Progenitor cell of endocrine pancreas (in vitro differentiated cells): ENCODE results near the gene EML6. TPM values are rescaled to one million over a fixed set of nuclear protein-coding genes. Genes with fewer than 3 reads are reported as not detected.

Experiments
- DNase-seq: peaks from one replicate; pipeline ENCODE4 v3.0.0; 2021; ENCODE audit warnings: low spot score; ENCODE audit not compliant: unreplicated experiment
- H3K27ac Mint-ChIP-seq: 2 replicates; pipeline ENCODE4 v1.8.0; 2021; ENCODE audit warnings: mild to moderate bottlenecking, moderate library complexity, mixed read lengths
- H3K27me3 Mint-ChIP-seq: 2 replicates; pipeline ENCODE4 v1.8.0; 2021; ENCODE audit warnings: mixed read lengths
- H3K36me3 Mint-ChIP-seq: 2 replicates; pipeline ENCODE4 v1.8.0; 2022; ENCODE audit warnings: mixed read lengths; ENCODE audit not compliant: insufficient read depth
- H3K4me1 Mint-ChIP-seq: 2 replicates; pipeline ENCODE4 v1.8.0; 2021; ENCODE audit warnings: low read depth, mixed read lengths
- H3K4me3 Mint-ChIP-seq: 2 replicates; pipeline ENCODE4 v1.8.0; 2021; ENCODE audit warnings: low read depth, mild to moderate bottlenecking, moderate library complexity, mixed read lengths
- H3K9me3 Mint-ChIP-seq: 2 replicates; pipeline ENCODE4 v1.8.0; 2021; ENCODE audit warnings: low read depth, mixed read lengths
- total RNA-seq: library from RNA; stranded (reverse); gene quantifications from 2 replicates; pipeline ENCODE4 v1.2.1, GENCODE V29; 2021
- TF ChIP-seq, protein P1 (sequence below): fragments of 200-600 bp; sonication (generic); IDR thresholded peaks from one replicate; pipeline ENCODE4 v1.5.0; 2021; ENCODE audit warnings: antibody characterized with exemption, mild to moderate bottlenecking; ENCODE audit not compliant: unreplicated experiment

Gene EML6
- total RNA-seq, 1 donor from 2014 or later = 2.6 TPM

DNA sequence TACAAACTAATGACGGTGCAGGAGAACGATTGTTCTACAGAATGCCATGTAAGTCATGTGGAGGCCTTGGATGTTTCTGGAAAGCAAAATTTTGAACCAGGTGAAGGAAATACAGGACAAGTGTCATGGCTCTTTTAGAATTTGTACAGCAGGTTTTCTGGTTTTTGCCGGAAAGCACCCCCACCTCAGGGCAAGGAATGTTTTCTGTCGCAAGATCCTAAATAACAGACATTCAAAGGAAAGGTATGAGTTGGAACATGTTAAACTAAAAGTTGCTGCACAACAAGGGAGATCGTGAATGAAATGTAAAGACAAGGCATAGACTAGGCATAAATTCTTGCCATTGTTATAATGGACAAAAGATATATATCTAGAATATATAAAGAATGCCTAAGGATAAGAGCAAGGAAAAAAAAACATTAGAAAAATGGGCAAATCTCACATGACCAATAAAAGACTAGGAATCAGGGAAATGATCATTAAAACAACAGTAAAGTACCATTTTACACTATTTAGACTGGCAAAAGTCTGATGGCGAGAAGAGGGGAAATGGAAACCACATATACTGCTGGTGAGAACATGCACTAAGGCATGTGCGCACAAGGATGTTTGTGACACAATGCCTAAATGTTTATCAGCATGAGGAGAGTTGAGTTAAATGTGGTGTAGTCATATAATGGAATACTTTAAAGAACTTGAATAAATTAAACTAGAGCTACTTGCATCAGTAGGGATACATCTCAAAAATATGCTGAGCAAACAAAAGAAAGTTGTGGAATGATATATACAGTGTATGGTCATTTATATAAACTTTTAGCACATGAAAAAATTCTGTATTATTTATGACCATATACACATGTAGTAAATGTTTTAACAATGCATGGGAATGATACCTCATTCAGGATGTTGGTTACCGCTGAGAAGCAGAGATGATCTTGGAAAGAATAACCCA is 127.0 kb downstream of the EML6 start:
- H3K27ac Mint-ChIP-seq = no peak overlapping the region
- TF ChIP-seq, protein P1, sequence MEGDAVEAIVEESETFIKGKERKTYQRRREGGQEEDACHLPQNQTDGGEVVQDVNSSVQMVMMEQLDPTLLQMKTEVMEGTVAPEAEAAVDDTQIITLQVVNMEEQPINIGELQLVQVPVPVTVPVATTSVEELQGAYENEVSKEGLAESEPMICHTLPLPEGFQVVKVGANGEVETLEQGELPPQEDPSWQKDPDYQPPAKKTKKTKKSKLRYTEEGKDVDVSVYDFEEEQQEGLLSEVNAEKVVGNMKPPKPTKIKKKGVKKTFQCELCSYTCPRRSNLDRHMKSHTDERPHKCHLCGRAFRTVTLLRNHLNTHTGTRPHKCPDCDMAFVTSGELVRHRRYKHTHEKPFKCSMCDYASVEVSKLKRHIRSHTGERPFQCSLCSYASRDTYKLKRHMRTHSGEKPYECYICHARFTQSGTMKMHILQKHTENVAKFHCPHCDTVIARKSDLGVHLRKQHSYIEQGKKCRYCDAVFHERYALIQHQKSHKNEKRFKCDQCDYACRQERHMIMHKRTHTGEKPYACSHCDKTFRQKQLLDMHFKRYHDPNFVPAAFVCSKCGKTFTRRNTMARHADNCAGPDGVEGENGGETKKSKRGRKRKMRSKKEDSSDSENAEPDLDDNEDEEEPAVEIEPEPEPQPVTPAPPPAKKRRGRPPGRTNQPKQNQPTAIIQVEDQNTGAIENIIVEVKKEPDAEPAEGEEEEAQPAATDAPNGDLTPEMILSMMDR = no peak
- H3K4me3 Mint-ChIP-seq = no peak overlapping the region
- no peaks in the 10 kb centered on the region for H3K36me3 Mint-ChIP-seq
- H3K4me1 Mint-ChIP-seq = no peaks in the 10 kb centered on the region
- no peaks in the 10 kb centered on the region for H3K27me3 Mint-ChIP-seq
- no peaks in the 10 kb centered on the region for H3K9me3 Mint-ChIP-seq
- no peak for DNase-seq

DNA sequence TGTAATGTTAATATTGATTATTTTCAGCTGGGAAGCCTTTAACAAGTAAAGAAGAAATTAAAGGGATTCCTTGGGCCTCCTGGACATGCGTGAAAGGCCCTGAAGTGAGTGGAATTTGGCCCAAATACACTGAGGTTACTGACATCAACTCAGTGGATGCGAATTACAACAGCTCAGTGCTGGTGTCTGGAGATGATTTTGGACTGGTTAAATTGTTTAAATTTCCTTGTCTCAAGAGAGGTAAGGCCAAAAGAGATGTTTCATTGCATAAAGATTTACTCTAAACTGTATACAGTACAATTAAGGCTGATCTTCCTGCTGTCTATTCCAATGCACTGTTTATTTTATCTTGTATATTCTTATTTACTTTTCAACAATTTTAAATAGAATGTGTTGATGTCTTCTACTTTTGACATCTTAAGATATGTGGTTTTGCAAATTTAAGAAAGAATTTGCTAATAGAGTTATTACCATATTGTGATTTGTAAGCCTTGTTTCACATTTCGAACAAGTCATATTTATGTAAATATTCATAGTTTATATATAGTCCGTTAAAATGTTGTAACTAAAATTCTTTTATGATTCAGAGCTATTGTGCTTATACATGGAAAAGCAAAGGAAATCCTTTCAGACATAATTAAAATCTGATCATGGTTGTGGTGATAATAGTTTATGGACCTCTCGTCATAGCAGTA is 130.3 kb downstream of the EML6 start:
- Mint-ChIP-seq H3K4me1 (no peaks in the 10 kb centered on the region), H3K27ac (no peak overlapping the region), H3K9me3 (no peaks in the 10 kb centered on the region), H3K36me3 (no peaks in the 10 kb centered on the region), H3K4me3 (no peak overlapping the region), H3K27me3 (no peaks in the 10 kb centered on the region)
- DNase-seq = no peak
- TF ChIP-seq, protein P1 = no peak

DNA sequence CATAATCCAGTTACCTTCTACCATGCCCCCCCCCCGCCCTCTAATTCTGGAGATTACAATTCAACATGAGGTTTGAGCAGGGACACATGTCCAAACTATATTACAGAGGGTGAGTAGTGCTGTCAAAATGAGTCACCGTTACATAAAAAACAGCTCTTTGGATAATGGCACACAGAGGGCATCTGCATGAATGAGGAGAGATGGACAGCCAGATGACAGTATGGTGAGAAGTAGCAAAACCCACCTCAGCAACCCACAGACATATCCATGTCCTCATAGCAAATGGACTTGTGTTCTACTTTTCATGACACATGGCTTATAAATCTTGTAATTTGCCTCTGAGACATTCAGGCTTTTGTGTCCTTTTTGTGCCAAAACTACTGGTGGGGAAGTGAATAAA is 132.0 kb downstream of the EML6 start:
- no peak overlapping the region for H3K27ac Mint-ChIP-seq
- no peaks in the 10 kb centered on the region for H3K27me3 Mint-ChIP-seq
- H3K4me3 Mint-ChIP-seq = no peak overlapping the region
- H3K9me3 Mint-ChIP-seq = no peaks in the 10 kb centered on the region
- no peaks in the 10 kb centered on the region for H3K4me1 Mint-ChIP-seq
- H3K36me3 Mint-ChIP-seq = no peaks in the 10 kb centered on the region
- TF ChIP-seq, protein P1 = no peak
- no peak for DNase-seq

DNA sequence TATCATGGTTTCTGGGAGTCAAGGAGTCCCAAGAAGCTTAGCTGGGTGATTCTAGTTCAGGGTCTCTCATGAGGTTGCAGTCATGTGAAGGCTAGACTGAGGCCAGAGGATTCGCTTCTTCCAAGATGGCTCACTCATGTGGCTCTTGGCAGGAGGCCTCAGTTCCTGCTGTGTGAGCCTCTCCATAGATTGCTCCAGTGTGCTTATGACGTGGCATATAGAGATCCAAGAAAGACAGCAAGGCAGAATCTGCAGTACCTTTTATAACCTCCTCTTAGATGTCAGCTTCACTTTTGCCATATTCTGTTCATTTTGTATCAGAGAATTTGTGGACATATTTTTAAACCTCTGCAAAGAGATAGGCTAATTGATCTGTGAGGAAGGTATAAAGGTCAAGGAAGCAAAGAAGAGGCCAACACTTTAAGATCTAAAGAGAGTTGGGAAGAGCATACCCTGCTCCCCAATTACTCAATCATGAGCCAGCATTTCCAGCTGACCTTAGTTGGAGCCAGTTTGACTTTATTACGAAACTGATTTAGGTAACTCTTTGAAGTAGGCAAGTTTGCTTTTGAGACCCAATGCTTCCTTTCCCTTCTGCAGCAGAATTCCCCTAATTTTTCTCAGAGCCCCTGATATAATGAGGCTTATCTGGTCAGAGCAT is 134.7 kb downstream of the EML6 start:
- Mint-ChIP-seq H3K4me3 (no peak overlapping the region), H3K27ac (no peak overlapping the region), H3K9me3 (no peaks in the 10 kb centered on the region), H3K27me3 (no peaks in the 10 kb centered on the region), H3K4me1 (no peaks in the 10 kb centered on the region), H3K36me3 (no peaks in the 10 kb centered on the region)
- no peak for DNase-seq
- TF ChIP-seq, protein P1 = no peak

DNA sequence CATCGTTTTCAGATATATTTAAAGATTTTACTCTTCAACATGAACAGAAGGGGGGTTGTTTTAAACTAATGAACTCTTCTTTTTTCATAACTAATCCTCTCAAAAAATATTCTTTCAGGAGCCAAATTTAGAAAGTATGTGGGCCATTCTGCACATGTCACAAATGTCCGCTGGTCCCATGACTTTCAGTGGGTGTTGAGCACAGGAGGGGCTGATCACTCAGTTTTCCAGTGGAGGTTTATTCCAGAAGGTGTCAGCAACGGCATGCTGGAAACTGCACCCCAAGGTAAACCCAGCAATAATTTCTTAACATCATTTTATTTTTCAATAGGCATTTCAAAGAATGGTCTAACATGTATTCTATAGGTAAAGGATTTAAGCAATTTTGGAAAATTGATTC is 136.0 kb downstream of the EML6 start:
- H3K27ac Mint-ChIP-seq = no peak overlapping the region
- no peaks in the 10 kb centered on the region for H3K36me3 Mint-ChIP-seq
- no peak for DNase-seq
- no peaks in the 10 kb centered on the region for H3K4me1 Mint-ChIP-seq
- no peak overlapping the region for H3K4me3 Mint-ChIP-seq
- no peaks in the 10 kb centered on the region for H3K9me3 Mint-ChIP-seq
- H3K27me3 Mint-ChIP-seq = no peaks in the 10 kb centered on the region
- TF ChIP-seq, protein P1 = no peak
